HG03342 (cell line): ENCODE data around the gene NKX2-8.

Experiments used
- ATAC-seq: cut with Tn5 transposase; IDR thresholded peaks from one replicate; pipeline ENCODE4 v1.9.1; 2021; ENCODE audit warnings: mild to moderate bottlenecking, moderate library complexity; ENCODE audit not compliant: unreplicated experiment

The NKX2-8 gene

GRCh38 chr14:36582011-36582873, at the start of gene NKX2-8:
TSS of gene NKX2-8 (minus strand) at chr14:36582614. CDS start at chr14:36582389, 225 bp downstream.
- ATAC-seq = no peak

DNA sequence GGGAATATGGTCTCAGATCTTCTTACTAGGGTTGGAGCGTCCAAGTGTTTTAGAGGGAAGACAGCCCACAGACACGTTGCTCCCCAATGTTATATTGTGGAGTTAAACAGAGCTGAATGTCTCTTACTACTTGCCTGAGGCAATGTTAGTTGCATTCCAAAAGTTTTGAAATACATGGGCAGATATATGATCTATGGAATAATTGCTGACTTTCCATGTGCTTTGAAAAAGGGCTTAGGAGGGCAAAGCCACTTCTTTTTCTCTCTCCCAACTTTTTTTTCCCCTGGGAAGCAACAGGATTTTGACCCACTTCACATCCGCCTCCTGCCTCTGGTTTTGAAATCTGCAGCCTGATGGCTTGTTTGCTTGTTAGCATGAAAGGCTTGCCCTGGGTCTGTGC, 45.6 kb upstream of the NKX2-8 start:
- no peak for ATAC-seq

DNA sequence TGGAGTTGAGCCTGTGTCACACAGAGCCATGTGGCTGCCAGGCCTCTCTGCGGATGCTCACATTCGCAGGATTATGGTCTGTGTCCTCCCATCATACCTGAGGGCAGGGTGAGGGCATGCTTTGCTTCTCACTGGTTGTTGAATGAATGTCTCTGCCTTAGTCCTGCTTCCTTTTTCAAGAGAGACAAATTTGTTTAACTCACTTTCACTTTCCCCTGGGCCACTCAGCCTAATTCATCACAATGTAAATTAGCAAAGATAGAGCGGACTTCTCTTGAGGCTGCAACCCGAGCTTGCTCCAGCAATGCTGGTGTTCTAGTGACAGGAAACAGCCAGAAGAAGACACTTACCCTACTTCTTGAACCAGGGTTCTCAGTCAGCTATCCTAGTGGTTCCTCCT, 43.7 kb upstream of the NKX2-8 start:
- ATAC-seq = no peak

DNA sequence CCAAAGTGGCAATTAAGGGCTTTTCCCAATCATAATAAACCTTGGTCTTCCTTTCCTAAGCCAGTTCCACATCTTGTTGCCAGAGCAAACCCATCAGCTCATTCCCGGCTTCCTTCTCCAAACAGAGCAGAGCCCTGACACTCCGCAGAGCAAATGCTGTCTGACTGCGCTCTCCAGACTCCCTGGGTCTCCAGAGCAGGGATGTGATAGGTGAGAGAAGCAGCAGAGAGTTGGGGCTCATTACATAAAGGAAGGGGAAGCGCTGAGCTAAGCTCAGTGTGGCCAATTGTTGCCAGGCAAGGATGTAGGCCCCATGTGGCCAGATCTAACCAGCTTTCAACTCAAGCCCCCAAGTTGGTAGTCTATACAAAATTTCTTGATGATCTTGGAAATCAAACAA, 43.0 kb upstream of the NKX2-8 start:
- ATAC-seq = no peak

DNA sequence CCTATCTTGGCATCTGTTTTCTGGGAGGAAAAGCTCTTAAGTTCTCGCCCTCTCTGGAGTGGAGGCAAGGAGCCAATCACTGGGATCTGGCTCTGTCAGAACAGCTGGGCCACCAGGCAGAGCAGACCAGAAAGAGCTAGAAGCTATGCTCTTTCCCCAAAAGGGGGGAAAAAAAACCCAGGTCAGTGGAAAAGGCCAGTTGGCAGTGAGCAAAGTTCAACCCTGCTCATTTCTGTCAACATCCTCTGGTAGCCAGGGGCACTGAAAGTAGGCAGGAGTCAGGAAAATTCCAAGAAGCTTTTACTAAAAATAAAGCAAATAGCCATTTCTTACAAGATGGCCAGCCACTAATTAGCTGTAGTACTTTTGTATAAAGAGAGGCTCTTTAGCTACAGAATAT, 42.6 kb upstream of the NKX2-8 start:
- no peak for ATAC-seq

- no peak for ATAC-seq
These were observed 37.4 kb upstream of the NKX2-8 start for GRCh38 chr14:36619853-36620252.

- ATAC-seq = no peak
These were observed 36.7 kb upstream of the NKX2-8 start for GRCh38 chr14:36619131-36619530.

DNA sequence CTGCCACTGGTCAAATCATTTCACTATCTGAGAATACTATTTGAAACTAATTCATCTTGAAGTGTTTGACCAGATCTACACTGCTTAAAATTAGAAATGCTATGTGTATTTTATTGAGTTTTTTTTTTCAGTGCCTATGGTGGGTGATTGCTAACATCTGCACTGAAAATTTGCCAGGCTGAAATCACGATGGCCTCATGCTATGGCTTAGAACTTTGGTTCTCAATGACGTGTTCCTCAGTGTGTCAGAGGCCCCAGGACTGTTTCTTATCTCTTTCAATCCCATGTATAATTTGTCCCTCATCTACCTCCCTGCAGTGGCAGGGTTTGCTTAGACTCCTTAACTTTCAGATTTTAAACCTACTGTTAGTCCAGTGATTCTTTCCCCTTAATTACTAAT, 36.2 kb upstream of the NKX2-8 start:
- ATAC-seq = no peak

DNA sequence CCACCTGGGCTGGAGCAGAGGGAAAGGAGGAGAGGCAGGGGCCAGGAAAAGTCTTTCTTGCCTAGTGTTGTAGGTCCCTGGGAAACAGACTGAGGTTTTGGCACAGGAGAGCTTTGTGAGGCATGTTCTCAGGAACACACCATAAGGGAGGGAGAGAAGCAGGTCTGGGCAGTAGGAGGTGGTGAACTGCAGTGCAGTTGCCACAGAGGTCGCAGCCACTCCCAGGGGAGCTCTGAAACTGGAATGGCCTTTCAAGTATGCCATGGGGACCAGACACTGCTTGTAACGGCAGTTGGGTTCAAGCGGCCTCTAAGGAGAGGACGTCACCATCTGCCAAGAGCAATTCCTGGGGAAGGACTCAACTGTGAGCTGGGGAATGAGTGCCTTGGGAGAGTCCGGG, 35.4 kb upstream of the NKX2-8 start:
- no peak for ATAC-seq

- no peak for ATAC-seq
These were observed 23.1 kb upstream of the NKX2-8 start for GRCh38 chr14:36605506-36605857.

DNA sequence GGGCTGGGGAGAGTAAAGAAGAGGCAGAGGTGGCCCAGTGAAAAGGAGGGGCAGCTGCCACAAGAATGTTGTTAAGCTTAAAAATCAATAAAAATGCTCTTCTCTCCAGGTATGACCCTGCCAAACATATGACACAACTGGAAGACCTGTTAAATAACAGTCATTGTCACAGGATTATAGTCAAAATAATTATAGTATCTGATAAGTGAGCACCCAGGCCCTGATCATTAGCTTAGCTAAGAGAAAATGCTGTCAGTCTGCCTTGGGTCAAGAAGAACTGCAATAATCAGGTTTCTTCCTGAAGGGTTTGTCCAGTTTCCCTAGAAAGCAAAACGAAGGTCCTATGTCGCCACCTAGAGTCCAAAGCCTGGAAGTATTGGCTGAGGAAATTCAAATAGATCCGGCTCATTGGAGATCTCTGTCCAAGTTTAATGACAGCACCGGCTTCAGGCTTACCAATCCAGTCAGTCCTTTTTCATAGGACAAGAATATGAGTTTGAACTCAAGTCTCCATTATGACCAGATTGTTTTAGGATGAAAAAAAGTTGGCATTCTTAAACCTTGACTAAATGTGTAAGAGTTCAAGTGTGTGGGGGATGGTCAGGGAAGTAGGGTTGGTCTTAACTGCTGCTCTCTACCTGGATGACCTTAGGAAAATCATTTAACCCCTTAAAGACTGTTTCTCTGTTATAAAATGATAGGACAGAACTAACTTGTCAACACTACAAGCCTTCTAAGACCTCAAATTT, 22.5 kb upstream of the NKX2-8 start:
- ATAC-seq = peak; percentile 78

DNA sequence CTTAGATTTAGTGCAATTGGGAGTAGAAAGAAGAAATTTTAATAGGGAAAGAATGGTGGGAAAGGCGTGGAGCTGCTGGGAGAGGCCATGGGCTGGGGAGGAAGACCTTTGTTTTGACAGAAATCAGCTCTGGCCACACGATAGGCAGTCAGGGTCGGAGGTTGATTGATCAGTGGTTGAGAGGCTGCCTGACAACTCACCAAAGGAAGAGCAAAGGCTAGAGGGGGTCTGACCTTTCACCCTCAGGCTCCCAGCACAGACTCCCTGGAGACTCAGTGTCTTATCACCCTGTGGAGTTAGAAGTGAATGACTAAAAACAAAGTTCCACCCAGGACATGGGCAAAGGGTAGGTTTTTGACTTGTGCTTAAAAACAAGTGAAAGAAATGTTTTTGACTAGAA, 18.0 kb upstream of the NKX2-8 start:
- ATAC-seq = no peak

- no peak for ATAC-seq
These were observed 9.1 kb upstream of the NKX2-8 start for GRCh38 chr14:36591482-36591881.

DNA sequence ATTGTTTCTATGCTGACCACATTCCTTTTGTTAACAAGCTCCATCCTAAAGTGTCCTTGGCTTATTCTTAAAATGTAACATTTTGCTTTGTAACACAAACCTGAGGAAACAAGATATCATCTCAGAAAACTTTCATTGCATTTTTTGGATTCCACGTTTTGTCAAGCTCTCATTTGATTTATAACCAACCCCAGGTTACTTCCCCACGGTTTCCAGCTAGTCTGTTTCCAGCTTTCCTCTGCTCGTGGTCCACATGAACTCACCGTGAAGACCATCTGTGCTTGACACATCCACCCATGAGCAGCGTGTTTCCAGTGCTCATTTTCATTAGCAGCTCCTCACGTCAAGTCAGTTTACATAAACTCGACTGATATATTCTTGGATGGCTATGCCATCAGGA, 6.4 kb upstream of the NKX2-8 start:
- no peak for ATAC-seq

DNA sequence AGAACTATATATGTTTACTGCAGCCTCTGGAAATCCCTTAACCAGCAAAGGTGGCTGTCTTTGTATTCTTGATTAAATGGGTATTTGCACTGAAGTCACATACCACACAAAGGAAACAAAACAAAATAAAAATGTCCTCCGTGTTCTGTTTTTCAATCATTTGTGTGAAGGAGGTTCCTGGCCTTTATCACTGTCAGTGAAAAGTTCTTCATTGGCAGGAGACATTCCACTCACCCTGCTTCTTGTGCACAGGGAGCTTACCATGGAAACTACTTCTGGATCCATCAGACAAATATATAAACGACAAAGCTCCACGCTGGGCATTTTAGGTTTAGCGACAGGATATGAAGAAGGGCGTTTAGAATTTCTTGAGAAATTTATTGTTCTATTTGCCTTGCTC, 5.7 kb upstream of the NKX2-8 start:
- no peak for ATAC-seq

GRCh38 chr14:36585100-36585499, 2.7 kb upstream of the NKX2-8 start:
- ATAC-seq = no peak

- ATAC-seq = no peak
These were observed 1.7 kb upstream of the NKX2-8 start for GRCh38 chr14:36583893-36584811.

DNA sequence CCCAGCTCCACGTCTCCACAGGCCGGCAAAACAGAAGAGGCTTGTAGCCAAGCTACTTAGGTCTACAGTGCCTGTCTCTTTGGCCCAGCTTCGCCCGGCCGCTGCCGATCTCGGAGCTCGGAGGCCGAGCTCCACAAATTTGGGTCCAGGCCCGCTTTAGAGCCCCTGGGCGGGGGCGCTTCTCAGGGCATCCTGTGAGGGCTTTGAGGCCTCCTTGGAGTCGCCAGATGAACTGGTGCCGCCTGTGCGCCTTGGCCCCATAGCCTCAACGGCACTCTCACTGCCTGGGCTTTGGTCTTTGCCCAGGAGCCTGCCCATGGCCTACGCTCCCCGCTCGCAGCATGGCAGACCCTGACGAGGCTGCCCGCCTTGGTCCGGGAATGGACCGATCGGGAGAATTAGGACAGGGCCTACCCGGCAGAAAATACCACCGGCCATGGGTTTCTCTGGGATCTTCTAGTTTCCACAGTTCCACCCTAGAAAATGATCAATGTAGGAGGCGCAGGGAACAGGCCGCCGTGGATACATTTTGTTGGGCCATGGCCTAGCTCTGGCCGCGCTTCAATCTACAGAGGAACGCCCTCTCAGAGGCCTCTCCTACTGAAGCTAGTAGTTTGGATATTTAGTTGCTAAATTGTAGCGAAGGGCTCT, 953 bp upstream of the NKX2-8 start:
- ATAC-seq = no peak

- no peak for ATAC-seq
These were observed 444 bp upstream of the NKX2-8 start for GRCh38 chr14:36582874-36583241.

DNA sequence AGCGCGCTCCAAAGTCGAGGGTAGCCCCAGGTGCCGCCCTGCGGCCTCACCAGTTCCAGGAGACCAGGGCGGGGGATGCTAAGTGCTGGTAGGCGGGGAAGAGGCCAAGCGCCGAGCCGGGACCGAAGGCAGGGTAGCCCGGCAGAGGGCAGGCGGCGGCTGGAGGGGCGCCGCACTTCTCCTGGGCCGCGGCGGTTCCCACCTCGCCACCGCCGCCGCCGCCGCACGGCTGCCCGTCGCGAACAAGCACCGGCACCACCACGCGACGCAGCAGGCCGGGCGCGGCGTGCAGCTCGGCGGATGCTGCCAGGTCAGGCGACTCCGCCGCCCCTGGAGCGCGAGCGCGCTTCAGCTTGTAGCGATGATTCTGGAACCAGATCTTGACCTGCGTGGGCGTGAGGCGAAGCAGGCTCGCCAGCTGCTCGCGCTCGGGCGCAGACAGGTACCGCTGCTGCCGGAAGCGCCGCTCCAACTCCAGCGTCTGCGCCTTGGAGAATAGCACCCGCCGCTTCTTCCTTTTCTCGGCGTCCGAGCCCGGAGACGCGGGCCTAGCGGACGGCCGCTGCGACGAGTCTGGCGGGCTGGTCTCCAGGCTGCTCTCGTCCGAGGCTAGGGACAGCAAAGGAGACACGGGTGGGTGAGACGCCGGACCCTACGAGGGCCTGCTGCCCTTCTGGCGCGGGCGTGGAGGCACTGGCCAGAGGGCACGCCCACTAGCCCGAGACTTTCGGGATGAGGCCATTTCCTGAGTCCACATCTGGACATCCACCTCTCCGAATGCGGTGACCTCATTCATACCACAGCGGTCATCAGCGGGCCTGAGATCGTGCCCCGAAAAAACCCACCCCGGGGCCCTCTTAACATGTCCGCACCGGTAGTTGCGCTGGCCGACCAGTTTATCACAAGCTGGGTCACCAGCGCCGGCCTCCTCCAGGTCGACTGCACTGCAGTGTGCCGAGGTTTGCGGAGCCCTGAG, 1.3 kb downstream of the NKX2-8 start:
- ATAC-seq = no peak
